K562 (cell line): ENCODE measurements around the gene PAN2. TPM values are rescaled to one million over a fixed set of nuclear protein-coding genes. Genes with fewer than 3 reads are reported as not detected.

Experiments
- ARID1B ChIP-seq: fragments of 450-650 bp; IDR thresholded peaks from 2 replicates; pipeline ENCODE4 v1.6.1; 2016; ENCODE audit warnings: antibody characterized with exemption, mild to moderate bottlenecking, inconsistent platforms
- CC2D1A ChIP-seq: fragments of 450-650 bp; IDR thresholded peaks from 2 replicates; pipeline ENCODE4 v1.6.1; 2017; ENCODE audit warnings: mild to moderate bottlenecking
- ETV1 ChIP-seq: fragments of 450-650 bp; conservative IDR thresholded peaks from 2 replicates; pipeline ENCODE4 v1.6.1; 2016; ENCODE audit warnings: missing genetic modification characterization, control low read depth, low read depth, missing compliant biosample characterization
- FOXO4 ChIP-seq: fragments of 450-650 bp; formaldehyde crosslinking; IDR thresholded peaks from 2 replicates; pipeline ENCODE4 v1.4.0; 2020; ENCODE audit warnings: mild to moderate bottlenecking, moderate library complexity
- ILK ChIP-seq: fragments of 450-650 bp; IDR thresholded peaks from 2 replicates; pipeline ENCODE4 v1.6.1; 2016; ENCODE audit warnings: missing genetic modification characterization, low read depth, mild to moderate bottlenecking, missing compliant biosample characterization, moderate library complexity, borderline replicate concordance
- MEF2D ChIP-seq: conservative IDR thresholded peaks from 2 replicates; pipeline ENCODE4 v1.6.1; 2016; ENCODE audit warnings: low read depth, missing genetic modification characterization, missing compliant biosample characterization
- NELFE ChIP-seq: IDR thresholded peaks from 2 replicates; pipeline ENCODE4 v1.6.1; 2011; ENCODE audit warnings: mild to moderate bottlenecking; ENCODE audit not compliant: insufficient read depth, insufficient read length
- SETDB1 ChIP-seq: IDR thresholded peaks from one replicate; pipeline ENCODE4 v1.6.1; 2012; ENCODE audit warnings: low read length, control low read depth, inconsistent platforms
- SRF ChIP-seq, 2 experiments: fragments of 250-450, 450-650 bp in 1 of 2; sonication (Bioruptor Pico) in 1 of 2; sonication (generic) in 1 of 2; formaldehyde crosslinking; IDR thresholded peaks; 2 replicates each; pipeline versions ENCODE4 v1.5.0 to v1.5.1; 2020 to 2022; ENCODE audit warnings: mild to moderate bottlenecking in 1 of 2, missing genetic modification reagents in 1 of 2
- SRSF1 ChIP-seq: fragments of 200-400 bp; formaldehyde crosslinking; IDR thresholded peaks from 2 replicates; pipeline ENCODE4 v1.6.1; 2017; ENCODE audit warnings: mild to moderate bottlenecking, low read depth, low read length, moderate library complexity
- U2AF2 ChIP-seq: fragments of 200-400 bp; formaldehyde crosslinking; optimal IDR thresholded peaks from 2 replicates; pipeline ENCODE3; 2017; ENCODE audit warnings: low read depth, mild to moderate bottlenecking, low read length
- ZNF212 ChIP-seq: fragments of 450-650 bp; formaldehyde crosslinking; IDR thresholded peaks from 2 replicates; pipeline ENCODE4 v1.4.0; 2020; ENCODE audit warnings: mild to moderate bottlenecking
- ZNF668 ChIP-seq: fragments of 250-450 bp; sonication (Bioruptor Pico); IDR thresholded peaks from 2 replicates; pipeline ENCODE4 v1.8.0; 2022; ENCODE audit warnings: mild to moderate bottlenecking, inconsistent platforms
- polyA plus RNA-seq, 8 experiments: library from polyadenylated mRNA; depleted of rRNA in 4 of 8; stranded (reverse) in 5 of 8; unstranded in 3 of 8; fragments of >200 nt; fragmentation: Nextera tagmentation in 2 of 8; fragmentation: Illumina TruSeq in 1 of 8; extraction: Ambion mirVana in 2 of 8; extraction: Trizol in 1 of 8; gene quantifications; 2 replicates each; pipeline versions ENCODE4 v1.2.1 to v1.2.3, GENCODE V29; 2011 to 2014; ENCODE audit warnings: inconsistent platforms in 1 of 8, missing spikeins in 1 of 8
- total RNA-seq, 7 experiments: library from RNA; depleted of rRNA in 6 of 7; stranded (reverse); fragments of >200 nt in 6 of 7; fragmentation: Illumina TruSeq in 2 of 7; extraction: Trizol in 2 of 7; gene quantifications; 2 replicates each; pipeline versions ENCODE4 v1.2.1 to v1.2.3, GENCODE V29; 2011 to 2021; ENCODE audit warnings: low replicate concordance in 1 of 7
- TF ChIP-seq, protein P1 (sequence below): fragments of 150-350 bp; IDR thresholded peaks from 2 replicates; pipeline ENCODE4 v1.6.1; 2014; ENCODE audit warnings: low read depth, mild to moderate bottlenecking, low read length, borderline replicate concordance
- TF ChIP-seq, protein P2 (sequence below): fragments of 200-800 bp; sonication (Bioruptor generic); IDR thresholded peaks from 2 replicates; pipeline ENCODE4 v1.6.1; 2016; ENCODE audit warnings: missing genetic modification characterization, missing compliant biosample characterization

PAN2 gene
- total and polyA plus RNA-seq, 9 of the 15 experiments (the other 6 are each of a cell fraction or from before 2014, with no cell fraction given), result 15.0 to 66.1 (median 25.9) TPM

DNA sequence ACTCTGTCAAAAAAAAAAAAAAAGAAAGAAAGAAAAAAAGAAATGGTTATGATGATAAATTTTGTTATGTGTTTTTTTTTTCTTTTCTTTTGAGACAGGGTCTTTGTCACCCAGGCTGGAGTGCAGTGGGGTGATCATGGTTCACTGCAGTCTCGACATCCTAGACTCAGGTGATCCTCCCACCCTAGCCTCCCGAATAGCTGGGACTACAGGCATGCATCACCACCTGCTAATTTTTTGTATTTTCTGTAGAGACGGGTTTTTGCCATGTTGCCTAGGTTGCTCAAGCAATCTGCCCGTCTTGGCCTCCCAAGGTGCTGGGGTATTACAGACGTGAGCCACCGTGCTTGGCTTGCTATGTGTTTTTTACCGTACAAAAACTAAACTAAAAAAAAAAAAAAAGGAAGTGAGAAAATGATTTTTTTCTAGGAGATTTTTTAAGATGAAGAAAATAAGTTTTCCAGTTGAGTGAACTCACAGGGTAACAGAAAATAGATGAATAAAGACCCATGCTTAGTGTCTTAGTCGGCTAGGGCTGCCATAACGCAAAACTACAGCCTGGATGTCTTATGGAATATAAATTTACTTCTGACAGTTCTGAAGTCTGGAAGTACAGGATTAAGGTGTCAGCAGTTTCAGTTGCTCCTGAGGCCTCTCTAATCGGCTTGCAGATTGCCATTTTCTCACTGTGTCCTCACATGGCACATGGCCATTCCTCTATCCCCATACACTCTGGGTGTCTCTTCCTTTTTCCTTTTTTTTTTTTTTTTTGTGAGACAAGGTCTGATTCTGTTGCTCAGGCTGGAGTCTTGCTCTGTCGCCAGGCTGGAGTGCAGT, 42.0 kb upstream of the PAN2 start (continued):
- peak; percentile 85 for TF ChIP-seq ARID1B
- no peak for TF ChIP-seq ETV1
- TF ChIP-seq, protein P1, sequence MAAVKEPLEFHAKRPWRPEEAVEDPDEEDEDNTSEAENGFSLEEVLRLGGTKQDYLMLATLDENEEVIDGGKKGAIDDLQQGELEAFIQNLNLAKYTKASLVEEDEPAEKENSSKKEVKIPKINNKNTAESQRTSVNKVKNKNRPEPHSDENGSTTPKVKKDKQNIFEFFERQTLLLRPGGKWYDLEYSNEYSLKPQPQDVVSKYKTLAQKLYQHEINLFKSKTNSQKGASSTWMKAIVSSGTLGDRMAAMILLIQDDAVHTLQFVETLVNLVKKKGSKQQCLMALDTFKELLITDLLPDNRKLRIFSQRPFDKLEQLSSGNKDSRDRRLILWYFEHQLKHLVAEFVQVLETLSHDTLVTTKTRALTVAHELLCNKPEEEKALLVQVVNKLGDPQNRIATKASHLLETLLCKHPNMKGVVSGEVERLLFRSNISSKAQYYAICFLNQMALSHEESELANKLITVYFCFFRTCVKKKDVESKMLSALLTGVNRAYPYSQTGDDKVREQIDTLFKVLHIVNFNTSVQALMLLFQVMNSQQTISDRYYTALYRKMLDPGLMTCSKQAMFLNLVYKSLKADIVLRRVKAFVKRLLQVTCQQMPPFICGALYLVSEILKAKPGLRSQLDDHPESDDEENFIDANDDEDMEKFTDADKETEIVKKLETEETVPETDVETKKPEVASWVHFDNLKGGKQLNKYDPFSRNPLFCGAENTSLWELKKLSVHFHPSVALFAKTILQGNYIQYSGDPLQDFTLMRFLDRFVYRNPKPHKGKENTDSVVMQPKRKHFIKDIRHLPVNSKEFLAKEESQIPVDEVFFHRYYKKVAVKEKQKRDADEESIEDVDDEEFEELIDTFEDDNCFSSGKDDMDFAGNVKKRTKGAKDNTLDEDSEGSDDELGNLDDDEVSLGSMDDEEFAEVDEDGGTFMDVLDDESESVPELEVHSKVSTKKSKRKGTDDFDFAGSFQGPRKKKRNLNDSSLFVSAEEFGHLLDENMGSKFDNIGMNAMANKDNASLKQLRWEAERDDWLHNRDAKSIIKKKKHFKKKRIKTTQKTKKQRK, result no peak
- TF ChIP-seq SRF (CRISPR knock-in tag; IDR thresholded peaks at IDR 0.05), result no peak
- no peak for TF ChIP-seq U2AF2
- TF ChIP-seq ZNF212 (CRISPR knock-in tag), result no peak
- no peak for TF ChIP-seq SRSF1
- no peak for TF ChIP-seq ILK (tag)
- 0 out of 2 replicates have a peak, but pooled peaks have one; percentile 18 for TF ChIP-seq MEF2D (tag)
- TF ChIP-seq FOXO4 (CRISPR knock-in tag), result no peak
- TF ChIP-seq NELFE, result no peak
- TF ChIP-seq, protein P2, sequence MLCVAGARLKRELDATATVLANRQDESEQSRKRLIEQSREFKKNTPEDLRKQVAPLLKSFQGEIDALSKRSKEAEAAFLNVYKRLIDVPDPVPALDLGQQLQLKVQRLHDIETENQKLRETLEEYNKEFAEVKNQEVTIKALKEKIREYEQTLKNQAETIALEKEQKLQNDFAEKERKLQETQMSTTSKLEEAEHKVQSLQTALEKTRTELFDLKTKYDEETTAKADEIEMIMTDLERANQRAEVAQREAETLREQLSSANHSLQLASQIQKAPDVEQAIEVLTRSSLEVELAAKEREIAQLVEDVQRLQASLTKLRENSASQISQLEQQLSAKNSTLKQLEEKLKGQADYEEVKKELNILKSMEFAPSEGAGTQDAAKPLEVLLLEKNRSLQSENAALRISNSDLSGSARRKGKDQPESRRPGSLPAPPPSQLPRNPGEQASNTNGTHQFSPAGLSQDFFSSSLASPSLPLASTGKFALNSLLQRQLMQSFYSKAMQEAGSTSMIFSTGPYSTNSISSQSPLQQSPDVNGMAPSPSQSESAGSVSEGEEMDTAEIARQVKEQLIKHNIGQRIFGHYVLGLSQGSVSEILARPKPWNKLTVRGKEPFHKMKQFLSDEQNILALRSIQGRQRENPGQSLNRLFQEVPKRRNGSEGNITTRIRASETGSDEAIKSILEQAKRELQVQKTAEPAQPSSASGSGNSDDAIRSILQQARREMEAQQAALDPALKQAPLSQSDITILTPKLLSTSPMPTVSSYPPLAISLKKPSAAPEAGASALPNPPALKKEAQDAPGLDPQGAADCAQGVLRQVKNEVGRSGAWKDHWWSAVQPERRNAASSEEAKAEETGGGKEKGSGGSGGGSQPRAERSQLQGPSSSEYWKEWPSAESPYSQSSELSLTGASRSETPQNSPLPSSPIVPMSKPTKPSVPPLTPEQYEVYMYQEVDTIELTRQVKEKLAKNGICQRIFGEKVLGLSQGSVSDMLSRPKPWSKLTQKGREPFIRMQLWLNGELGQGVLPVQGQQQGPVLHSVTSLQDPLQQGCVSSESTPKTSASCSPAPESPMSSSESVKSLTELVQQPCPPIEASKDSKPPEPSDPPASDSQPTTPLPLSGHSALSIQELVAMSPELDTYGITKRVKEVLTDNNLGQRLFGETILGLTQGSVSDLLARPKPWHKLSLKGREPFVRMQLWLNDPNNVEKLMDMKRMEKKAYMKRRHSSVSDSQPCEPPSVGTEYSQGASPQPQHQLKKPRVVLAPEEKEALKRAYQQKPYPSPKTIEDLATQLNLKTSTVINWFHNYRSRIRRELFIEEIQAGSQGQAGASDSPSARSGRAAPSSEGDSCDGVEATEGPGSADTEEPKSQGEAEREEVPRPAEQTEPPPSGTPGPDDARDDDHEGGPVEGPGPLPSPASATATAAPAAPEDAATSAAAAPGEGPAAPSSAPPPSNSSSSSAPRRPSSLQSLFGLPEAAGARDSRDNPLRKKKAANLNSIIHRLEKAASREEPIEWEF, result no peak
- peak; percentile 11; the same call in 1 of the 2 replicates for TF ChIP-seq CC2D1A
- TF ChIP-seq ZNF668 (CRISPR knock-in tag), result no peak
- TF ChIP-seq SETDB1, result no peak
